Ishikawa (cell line): ENCODE measurements around the gene GSKIP.

ENCODE experiments used
- CEBPB ChIP-seq: IDR thresholded peaks from 2 replicates; pipeline ENCODE4 v1.6.1; 2012
- CREB1 ChIP-seq: IDR thresholded peaks from 2 replicates; pipeline ENCODE4 v1.6.1; 2012; ENCODE audit warnings: low read depth
- EGR1 ChIP-seq: IDR thresholded peaks from 2 replicates; pipeline ENCODE4 v1.6.1; 2012
- EP300 ChIP-seq: IDR thresholded peaks from 2 replicates; pipeline ENCODE4 v1.6.1; 2012; ENCODE audit warnings: borderline replicate concordance
- FOXM1 ChIP-seq: IDR thresholded peaks from 2 replicates; pipeline ENCODE4 v1.6.1; 2012; ENCODE audit warnings: low read depth, borderline replicate concordance
- NFIC ChIP-seq: IDR thresholded peaks from 2 replicates; pipeline ENCODE4 v1.6.1; 2012
- RAD21 ChIP-seq: IDR thresholded peaks from 2 replicates; pipeline ENCODE4 v1.6.1; 2012; ENCODE audit warnings: low read depth
- TAF1 ChIP-seq: IDR thresholded peaks from 2 replicates; pipeline ENCODE4 v1.6.1; 2012; ENCODE audit warnings: low read depth, mild to moderate bottlenecking
- TCF12 ChIP-seq: IDR thresholded peaks from 2 replicates; pipeline ENCODE4 v1.6.1; 2012; ENCODE audit warnings: low read depth
- TEAD4 ChIP-seq: IDR thresholded peaks from 2 replicates; pipeline ENCODE4 v1.6.1; 2012
- YY1 ChIP-seq: IDR thresholded peaks from 2 replicates; pipeline ENCODE4 v1.6.1; 2012; ENCODE audit warnings: low read depth
- ZBTB7A ChIP-seq: IDR thresholded peaks from 2 replicates; pipeline ENCODE4 v1.6.1; 2012; ENCODE audit warnings: low read depth
- TF ChIP-seq, protein P1 (sequence below): IDR thresholded peaks from 2 replicates; pipeline ENCODE4 v1.6.1; 2012; ENCODE audit warnings: low read depth, mild to moderate bottlenecking
- TF ChIP-seq, protein P2 (sequence below): IDR thresholded peaks from 2 replicates; pipeline ENCODE4 v1.6.1; 2012

Gene GSKIP

DNA sequence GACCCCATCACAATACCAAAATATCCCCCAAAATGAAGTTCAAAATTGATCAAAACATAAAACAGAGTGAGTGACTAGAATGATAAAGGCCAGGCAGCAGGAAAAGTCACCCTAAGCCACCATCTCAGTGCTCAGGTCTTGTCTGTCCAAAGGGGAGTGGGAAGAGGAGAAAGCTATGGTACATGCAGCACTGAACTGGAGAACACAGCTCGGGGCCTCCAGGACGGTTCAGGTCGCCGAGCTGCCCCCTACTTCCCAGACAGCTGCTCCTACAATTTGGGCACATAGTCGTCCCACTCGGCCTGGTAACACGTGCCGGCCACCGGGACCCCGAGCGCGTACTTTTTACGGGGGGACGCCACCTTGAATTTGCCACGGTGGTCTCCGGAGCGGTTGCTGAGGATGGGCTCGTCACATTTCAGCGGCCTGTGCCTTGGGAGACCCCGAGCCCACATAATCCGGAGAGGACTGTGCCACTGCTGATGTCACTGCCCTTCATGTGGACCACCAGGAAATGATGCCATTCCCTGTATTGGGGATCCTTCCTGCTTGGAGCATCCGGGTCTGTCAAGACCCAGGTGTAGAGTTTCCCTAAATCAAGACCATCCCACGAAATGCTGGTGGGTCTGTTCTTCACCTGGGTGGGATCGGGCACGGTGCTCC, 60.3 kb downstream of the GSKIP start:
- TF ChIP-seq EP300, result no peak
- TF ChIP-seq TCF12, result no peak
- TF ChIP-seq ZBTB7A, result no peak
- TF ChIP-seq CREB1, result no peak
- no peak for TF ChIP-seq NFIC
- TF ChIP-seq, protein P1, sequence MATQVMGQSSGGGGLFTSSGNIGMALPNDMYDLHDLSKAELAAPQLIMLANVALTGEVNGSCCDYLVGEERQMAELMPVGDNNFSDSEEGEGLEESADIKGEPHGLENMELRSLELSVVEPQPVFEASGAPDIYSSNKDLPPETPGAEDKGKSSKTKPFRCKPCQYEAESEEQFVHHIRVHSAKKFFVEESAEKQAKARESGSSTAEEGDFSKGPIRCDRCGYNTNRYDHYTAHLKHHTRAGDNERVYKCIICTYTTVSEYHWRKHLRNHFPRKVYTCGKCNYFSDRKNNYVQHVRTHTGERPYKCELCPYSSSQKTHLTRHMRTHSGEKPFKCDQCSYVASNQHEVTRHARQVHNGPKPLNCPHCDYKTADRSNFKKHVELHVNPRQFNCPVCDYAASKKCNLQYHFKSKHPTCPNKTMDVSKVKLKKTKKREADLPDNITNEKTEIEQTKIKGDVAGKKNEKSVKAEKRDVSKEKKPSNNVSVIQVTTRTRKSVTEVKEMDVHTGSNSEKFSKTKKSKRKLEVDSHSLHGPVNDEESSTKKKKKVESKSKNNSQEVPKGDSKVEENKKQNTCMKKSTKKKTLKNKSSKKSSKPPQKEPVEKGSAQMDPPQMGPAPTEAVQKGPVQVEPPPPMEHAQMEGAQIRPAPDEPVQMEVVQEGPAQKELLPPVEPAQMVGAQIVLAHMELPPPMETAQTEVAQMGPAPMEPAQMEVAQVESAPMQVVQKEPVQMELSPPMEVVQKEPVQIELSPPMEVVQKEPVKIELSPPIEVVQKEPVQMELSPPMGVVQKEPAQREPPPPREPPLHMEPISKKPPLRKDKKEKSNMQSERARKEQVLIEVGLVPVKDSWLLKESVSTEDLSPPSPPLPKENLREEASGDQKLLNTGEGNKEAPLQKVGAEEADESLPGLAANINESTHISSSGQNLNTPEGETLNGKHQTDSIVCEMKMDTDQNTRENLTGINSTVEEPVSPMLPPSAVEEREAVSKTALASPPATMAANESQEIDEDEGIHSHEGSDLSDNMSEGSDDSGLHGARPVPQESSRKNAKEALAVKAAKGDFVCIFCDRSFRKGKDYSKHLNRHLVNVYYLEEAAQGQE, result no peak
- TF ChIP-seq TAF1, result no peak
- TF ChIP-seq RAD21, result no peak
- TF ChIP-seq, protein P2, sequence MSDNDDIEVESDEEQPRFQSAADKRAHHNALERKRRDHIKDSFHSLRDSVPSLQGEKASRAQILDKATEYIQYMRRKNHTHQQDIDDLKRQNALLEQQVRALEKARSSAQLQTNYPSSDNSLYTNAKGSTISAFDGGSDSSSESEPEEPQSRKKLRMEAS, result no peak
- TF ChIP-seq YY1, result no peak
- TF ChIP-seq TEAD4, result no peak

DNA sequence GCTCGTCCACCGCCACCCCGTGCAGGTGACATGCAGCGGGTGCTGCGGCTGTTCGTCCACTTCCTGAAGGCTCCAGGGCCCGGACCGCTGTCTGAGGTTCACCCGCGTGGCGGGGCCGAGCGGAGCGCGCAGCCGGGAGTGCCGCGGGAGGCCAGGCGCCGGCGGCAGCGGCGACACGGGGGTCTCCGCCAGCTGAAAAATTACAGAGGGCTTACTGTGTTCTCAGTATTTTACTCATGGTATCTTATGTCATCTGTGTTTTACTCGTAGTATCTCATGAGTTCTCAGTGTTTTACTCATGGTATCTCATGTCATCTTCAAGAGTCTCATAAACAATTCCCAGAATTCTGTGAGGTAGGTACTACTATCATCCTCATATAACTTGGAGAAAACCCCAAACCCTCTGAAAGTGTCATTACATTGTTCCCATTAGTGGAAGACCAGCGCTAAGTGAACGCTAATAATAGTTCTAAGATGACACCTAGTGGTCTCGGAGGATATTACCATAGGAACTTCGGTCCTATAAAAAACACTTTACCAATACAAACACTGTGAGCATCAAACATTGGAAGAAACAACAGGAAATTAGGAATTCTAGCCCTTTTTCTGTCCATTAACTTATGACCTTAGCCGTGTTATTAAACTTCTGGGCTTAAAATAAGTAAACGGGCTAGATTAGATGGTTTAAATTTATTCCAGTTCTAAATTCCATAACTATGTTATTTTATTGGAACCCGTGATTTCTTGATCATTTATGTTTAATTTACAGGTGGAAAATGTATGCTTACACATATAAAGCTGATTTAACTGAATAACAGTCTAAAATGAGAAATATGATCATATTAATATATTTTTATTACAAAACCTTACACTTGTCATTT, 61.0 kb downstream of the GSKIP start:
- TF ChIP-seq, protein P1, result no peak
- peak; percentile 86 for TF ChIP-seq RAD21

DNA sequence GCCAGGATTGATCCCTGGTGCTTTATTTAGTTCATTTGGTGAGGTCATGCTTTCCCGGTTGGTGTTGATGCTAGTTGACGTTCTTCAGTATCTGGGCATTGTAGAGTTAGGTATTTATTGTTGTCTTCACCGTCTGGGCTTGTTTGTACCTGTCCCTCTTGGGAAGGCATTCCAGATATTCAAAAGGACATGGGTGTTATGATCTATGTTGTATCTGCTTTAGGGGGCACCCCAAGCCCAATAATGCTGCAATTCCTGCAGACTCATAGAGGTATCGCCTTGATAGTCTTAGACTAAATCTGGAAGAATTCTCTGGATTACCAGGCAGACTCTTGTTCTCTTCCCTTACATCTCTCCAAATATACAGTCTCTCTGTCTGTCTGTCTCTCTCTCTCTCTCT, 70.7 kb downstream of the GSKIP start:
- TF ChIP-seq, protein P1, result no peak
- TF ChIP-seq ZBTB7A, result no peak
- no peak for TF ChIP-seq TEAD4
- TF ChIP-seq TAF1, result no peak
- TF ChIP-seq, protein P2, result no peak
- TF ChIP-seq TCF12, result no peak
- no peak for TF ChIP-seq YY1
- no peak for TF ChIP-seq NFIC
- no peak for TF ChIP-seq CEBPB
- TF ChIP-seq CREB1, result no peak
- no peak for TF ChIP-seq FOXM1
- no peak for TF ChIP-seq EGR1
- no peak for TF ChIP-seq RAD21
